HepG2 (cell line): ENCODE data around the gene CYBC1. TPM values are rescaled to one million over a fixed set of nuclear protein-coding genes. Genes with fewer than 3 reads are reported as not detected.

Source experiments
- ARID2 ChIP-seq: sonication (generic); formaldehyde crosslinking; IDR thresholded peaks from 2 replicates; pipeline ENCODE4 v1.8.1; 2022; ENCODE audit warnings: mild to moderate bottlenecking, missing genetic modification reagents, borderline replicate concordance
- CEBPZ ChIP-seq: IDR thresholded peaks from 2 replicates; pipeline ENCODE4 v1.6.1; 2012; ENCODE audit warnings: low read length, improper control_type of control experiment
- CENPT ChIP-seq: sonication (generic); formaldehyde crosslinking; IDR thresholded peaks from 2 replicates; pipeline ENCODE4 v1.8.0; 2022; ENCODE audit warnings: low read depth, mild to moderate bottlenecking, moderate library complexity, missing genetic modification reagents
- ELF1 ChIP-seq: sonication (generic); formaldehyde crosslinking; IDR thresholded peaks from 2 replicates; pipeline ENCODE4 v1.4.0; 2020; ENCODE audit warnings: missing genetic modification reagents
- ETS1 ChIP-seq: sonication (generic); formaldehyde crosslinking; IDR thresholded peaks from 2 replicates; pipeline ENCODE4 v1.4.0; 2020; ENCODE audit warnings: missing genetic modification reagents
- FOXC1 ChIP-seq: sonication (generic); formaldehyde crosslinking; IDR thresholded peaks from 2 replicates; pipeline ENCODE4 v1.8.0; 2022; ENCODE audit warnings: mild to moderate bottlenecking, missing genetic modification reagents, borderline replicate concordance
- IRF9 ChIP-seq: sonication (generic); formaldehyde crosslinking; IDR thresholded peaks from 2 replicates; pipeline ENCODE4 v1.8.0; 2022; ENCODE audit warnings: missing genetic modification reagents, mild to moderate bottlenecking, borderline replicate concordance
- NFRKB ChIP-seq: fragments of 450-650 bp; IDR thresholded peaks from 2 replicates; pipeline ENCODE4 v1.6.1; 2017
- ONECUT2 ChIP-seq: sonication (generic); formaldehyde crosslinking; IDR thresholded peaks from 2 replicates; pipeline ENCODE4 v1.4.0; 2020; ENCODE audit warnings: missing genetic modification reagents
- RFXANK ChIP-seq: IDR thresholded peaks from 2 replicates; pipeline ENCODE4 v1.6.1; 2016
- SIX4 ChIP-seq: sonication (generic); formaldehyde crosslinking; IDR thresholded peaks from 2 replicates; pipeline ENCODE4 v1.4.0; 2020; ENCODE audit warnings: missing genetic modification reagents
- SMC3 ChIP-seq: IDR thresholded peaks from 2 replicates; pipeline ENCODE4 v1.6.1; 2011; ENCODE audit warnings: low read length, improper control_type of control experiment
- TBL1XR1 ChIP-seq: fragments of 150-350 bp; IDR thresholded peaks from 2 replicates; pipeline ENCODE4 v1.6.1; 2014; ENCODE audit warnings: borderline replicate concordance, low read length; ENCODE audit not compliant: partially characterized antibody
- ZHX2 ChIP-seq, 2 experiments: sonication (generic) in 1 of 2; formaldehyde crosslinking in 1 of 2; IDR thresholded peaks; 2 replicates each; pipeline versions ENCODE4 v1.6.1 to v1.9.0; 2014 to 2022; ENCODE audit warnings: antibody characterized with exemption in 1 of 2, borderline replicate concordance in 1 of 2, inconsistent platforms in 1 of 2, low read depth in 1 of 2, missing genetic modification reagents in 1 of 2
- ZNF101 ChIP-seq: sonication (generic); formaldehyde crosslinking; IDR thresholded peaks from 2 replicates; pipeline ENCODE4 v1.4.0; 2020; ENCODE audit warnings: mild to moderate bottlenecking, low read depth, missing genetic modification reagents, borderline replicate concordance
- ZNF136 ChIP-seq: sonication (generic); formaldehyde crosslinking; IDR thresholded peaks from 2 replicates; pipeline ENCODE4 v1.8.1; 2022; ENCODE audit warnings: low read depth, mild to moderate bottlenecking, moderate library complexity, missing genetic modification reagents
- ZNF329 ChIP-seq: sonication (generic); formaldehyde crosslinking; IDR thresholded peaks from 2 replicates; pipeline ENCODE4 v1.9.0; 2021; ENCODE audit warnings: low read depth, mild to moderate bottlenecking, missing genetic modification reagents
- polyA plus RNA-seq, 8 experiments: library from polyadenylated mRNA; depleted of rRNA in 3 of 8; stranded (reverse) in 7 of 8; unstranded in 1 of 8; fragments of >200 nt; fragmentation: Illumina TruSeq in 4 of 8; extraction: Trizol in 4 of 8; gene quantifications; 2 replicates each; pipeline versions ENCODE4 v1.2.1 to v1.2.3, GENCODE V29; 2011 to 2016; ENCODE audit warnings: low read depth in 4 of 8, missing spikeins in 1 of 8, mixed read lengths in 1 of 8; ENCODE audit not compliant: insufficient read depth in 1 of 8
- total RNA-seq, 5 experiments: library from RNA; depleted of rRNA; stranded (reverse); fragments of >200 nt; fragmentation: Illumina TruSeq; extraction: Trizol; gene quantifications; 2 replicates each; pipeline ENCODE4 v1.2.3, GENCODE V29; 2016; ENCODE audit warnings: low read depth in 1 of 5

Gene CYBC1
- total and polyA plus RNA-seq, 2 of the 13 experiments (the other 11 are each of a cell fraction or from before 2014, with no cell fraction given) = 43.4 to 44.1 TPM

- no peak for TF ChIP-seq ZHX2 (IDR thresholded peaks at IDR 0.05; ENCODE audit: low read depth)
- TF ChIP-seq ZHX2 (CRISPR knock-in tag; IDR thresholded peaks at IDR 0.05; ENCODE audit: borderline replicate concordance) = no peak
- no peak; the same call in 1 of the 2 replicates for TF ChIP-seq IRF9
- no peak for TF ChIP-seq ZNF329
- TF ChIP-seq NFRKB = no peak
- no peak for TF ChIP-seq CENPT (CRISPR knock-in tag)
- TF ChIP-seq ZNF136 = no peak
- TF ChIP-seq TBL1XR1 = no peak
- no peak for TF ChIP-seq ONECUT2 (CRISPR knock-in tag)
- no peak for TF ChIP-seq FOXC1 (CRISPR knock-in tag)
- no peak for TF ChIP-seq ZNF101 (CRISPR knock-in tag)
- TF ChIP-seq ARID2 (CRISPR knock-in tag) = peak; percentile 88
- no peak for TF ChIP-seq ELF1 (CRISPR knock-in tag)
- TF ChIP-seq CEBPZ = no peak
- no peak for TF ChIP-seq ETS1 (CRISPR knock-in tag)
- TF ChIP-seq SIX4 (CRISPR knock-in tag) = no peak
- 0 out of 2 replicates have a peak, but pooled peaks have one; percentile 1 for TF ChIP-seq SMC3
- TF ChIP-seq RFXANK (CRISPR knock-in tag) = no peak
Measured at GRCh38 chr17:82457073-82457928, 6.7 kb upstream of the CYBC1 start (continued).
